IgD-negative memory B cell (primary cell): Measurements from ENCODE around the gene EPHA2. TPM values are rescaled to one million over a fixed set of nuclear protein-coding genes. Genes with fewer than 3 reads are reported as not detected.
"Not testable (repeated sequence)": the region's sequence is repeated elsewhere in the genome, so short reads cannot be mapped to it uniquely, and the experiment has no call there.

Experiments
- H3K27ac Mint-ChIP-seq, 3 donors: one replicate each; pipeline ENCODE4 v1.8.0; 2020 to 2022; ENCODE audit warnings: mild to moderate bottlenecking in 3 of 3, mixed read lengths in 3 of 3, moderate library complexity in 1 of 3
- H3K27me3 Mint-ChIP-seq: one replicate; pipeline ENCODE4 v1.8.0; 2021; ENCODE audit warnings: mixed read lengths
- H3K36me3 Mint-ChIP-seq: one replicate; pipeline ENCODE4 v1.8.0; 2020; ENCODE audit warnings: mild to moderate bottlenecking, mixed read lengths
- H3K4me1 Mint-ChIP-seq, 3 donors: one replicate each; pipeline ENCODE4 v1.8.0; 2020 to 2022; ENCODE audit warnings: mixed read lengths in 3 of 3, mild to moderate bottlenecking in 1 of 3
- H3K4me3 Mint-ChIP-seq, 4 donors: one replicate each; pipeline ENCODE4 v1.8.0; 2020 to 2022; ENCODE audit warnings: mild to moderate bottlenecking in 4 of 4, mixed read lengths in 4 of 4, moderate library complexity in 3 of 4
- H3K9me3 Mint-ChIP-seq, 3 donors: one replicate each; pipeline ENCODE4 v1.8.0; 2020 to 2021; ENCODE audit warnings: mixed read lengths in 3 of 3, mild to moderate bottlenecking in 1 of 3
- polyA plus RNA-seq: library from polyadenylated mRNA; unstranded; fragments of 300-500 nt; fragmentation: Illumina TruSeq; gene quantifications from one replicate; pipeline ENCODE4 v1.2.3, GENCODE V29; 2021

The EPHA2 gene
- polyA plus RNA-seq, result not detected

- Mint-ChIP-seq H3K27me3 (peaks cover 32% of the 10 kb centered on the region), H3K9me3 (no peaks in the 10 kb centered on the region), H3K4me3 (peak within 1 kb of the TSS; percentile 35 to 92 (median 80)), H3K4me1 (peaks cover 0 to 14% (median 6%) of the 10 kb centered on the region in 3 donors), H3K36me3 (no peaks in the 10 kb centered on the region), H3K27ac (no peak within 1 kb of the TSS)
Observed at GRCh38 chr1:16155537-16156410, at the start of gene EPHA2. Gene EPHA2, minus strand, starts transcription at chr1:16156069. Its CDS starts 137 bp downstream, at chr1:16155932.

GRCh38 chr1:16205334-16205671, 49.4 kb upstream of the EPHA2 start:
- H3K4me1 Mint-ChIP-seq, result peaks cover 0 to 9% (median 7%) of the 10 kb centered on the region in 3 donors
- H3K9me3 Mint-ChIP-seq, result no peaks in the 10 kb centered on the region
- no peak overlapping the region for H3K27ac Mint-ChIP-seq
- H3K27me3 Mint-ChIP-seq, result no peaks in the 10 kb centered on the region
- no peaks in the 10 kb centered on the region for H3K36me3 Mint-ChIP-seq
- H3K4me3 Mint-ChIP-seq, result peak overlapping the region in 1 of 4 donors; percentile 50

GRCh38 chr1:16204634-16205333, 48.9 kb upstream of the EPHA2 start:
- no peaks in the 10 kb centered on the region for H3K36me3 Mint-ChIP-seq
- H3K9me3 Mint-ChIP-seq, result no peaks in the 10 kb centered on the region
- no peaks in the 10 kb centered on the region for H3K27me3 Mint-ChIP-seq
- H3K4me3 Mint-ChIP-seq, result peak overlapping the region in 2 of 4 donors; percentile 4 to 42
- H3K4me1 Mint-ChIP-seq, result peaks cover 0 to 9% (median 9%) of the 10 kb centered on the region in 3 donors
- peak overlapping the region in 1 of 3 donors; percentile 90 for H3K27ac Mint-ChIP-seq

- no peak overlapping the region for H3K27ac Mint-ChIP-seq
- H3K4me1 Mint-ChIP-seq, result peaks cover 0 to 9% (median 9%) of the 10 kb centered on the region in 3 donors
- peak overlapping the region in 2 of 4 donors; percentile 4 to 42 for H3K4me3 Mint-ChIP-seq
- H3K36me3 Mint-ChIP-seq, result no peaks in the 10 kb centered on the region
- H3K27me3 Mint-ChIP-seq, result no peaks in the 10 kb centered on the region
- H3K9me3 Mint-ChIP-seq, result no peaks in the 10 kb centered on the region
Observed at GRCh38 chr1:16204216-16204615, 48.3 kb upstream of the EPHA2 start.

GRCh38 chr1:16203550-16203949, 47.7 kb upstream of the EPHA2 start:
- H3K9me3 Mint-ChIP-seq, result no peaks in the 10 kb centered on the region
- H3K27me3 Mint-ChIP-seq, result no peaks in the 10 kb centered on the region
- peak overlapping the region in 1 of 3 donors; percentile 7 for H3K27ac Mint-ChIP-seq
- H3K4me3 Mint-ChIP-seq, result no peak overlapping the region
- no peaks in the 10 kb centered on the region for H3K36me3 Mint-ChIP-seq
- H3K4me1 Mint-ChIP-seq, result peaks cover 0 to 10% (median 9%) of the 10 kb centered on the region in 3 donors

- peaks cover 0 to 10% (median 9%) of the 10 kb centered on the region in 3 donors for H3K4me1 Mint-ChIP-seq
- H3K36me3 Mint-ChIP-seq, result peaks cover under 1% of the 10 kb centered on the region
- H3K27ac Mint-ChIP-seq, result no peak overlapping the region
Observed at GRCh38 chr1:16202281-16203210, 46.7 kb upstream of the EPHA2 start.

GRCh38 chr1:16199700-16200099, 43.8 kb upstream of the EPHA2 start:
- peak overlapping the region in 1 of 3 donors; percentile 83 for H3K27ac Mint-ChIP-seq
- no peaks in the 10 kb centered on the region for H3K9me3 Mint-ChIP-seq
- H3K4me1 Mint-ChIP-seq, result peaks cover 0 to 7% (median 5%) of the 10 kb centered on the region in 3 donors
- no peak overlapping the region for H3K4me3 Mint-ChIP-seq
- peaks cover 4% of the 10 kb centered on the region for H3K36me3 Mint-ChIP-seq
- no peaks in the 10 kb centered on the region for H3K27me3 Mint-ChIP-seq

More at GRCh38 chr1:16202281-16203210, 46.7 kb upstream of the EPHA2 start:
- Mint-ChIP-seq H3K4me3 (no peak overlapping the region), H3K27me3 (no peaks in the 10 kb centered on the region), H3K9me3 (no peaks in the 10 kb centered on the region)

- peaks cover 0 to 7% (median 5%) of the 10 kb centered on the region in 3 donors for H3K4me1 Mint-ChIP-seq
- H3K36me3 Mint-ChIP-seq, result peaks cover 4% of the 10 kb centered on the region
- no peak overlapping the region for H3K4me3 Mint-ChIP-seq
- H3K27ac Mint-ChIP-seq, result no peak overlapping the region
- no peaks in the 10 kb centered on the region for H3K9me3 Mint-ChIP-seq
- H3K27me3 Mint-ChIP-seq, result no peaks in the 10 kb centered on the region
Observed at GRCh38 chr1:16199157-16199501, 43.3 kb upstream of the EPHA2 start.

GRCh38 chr1:16198444-16199156, 42.7 kb upstream of the EPHA2 start:
- H3K27ac Mint-ChIP-seq, result no peak overlapping the region
- peaks cover 4% of the 10 kb centered on the region for H3K36me3 Mint-ChIP-seq
- no peaks in the 10 kb centered on the region for H3K27me3 Mint-ChIP-seq
- H3K4me1 Mint-ChIP-seq, result peaks cover 0 to 6% (median 4%) of the 10 kb centered on the region in 3 donors
- H3K9me3 Mint-ChIP-seq, result no peaks in the 10 kb centered on the region
- H3K4me3 Mint-ChIP-seq, result no peak overlapping the region

- H3K27ac Mint-ChIP-seq, result no peak overlapping the region
- peaks cover 4% of the 10 kb centered on the region for H3K36me3 Mint-ChIP-seq
- no peak overlapping the region for H3K4me3 Mint-ChIP-seq
- H3K9me3 Mint-ChIP-seq, result no peaks in the 10 kb centered on the region
- H3K27me3 Mint-ChIP-seq, result no peaks in the 10 kb centered on the region
- H3K4me1 Mint-ChIP-seq, result peaks cover 0 to 3% (median 0%) of the 10 kb centered on the region in 3 donors
Observed at GRCh38 chr1:16196874-16197273, 41.0 kb upstream of the EPHA2 start.

GRCh38 chr1:16196139-16196538, 40.3 kb upstream of the EPHA2 start:
- not testable (repeated sequence) for H3K9me3 Mint-ChIP-seq, H3K36me3 Mint-ChIP-seq, H3K27me3 Mint-ChIP-seq, H3K4me3 Mint-ChIP-seq, H3K4me1 Mint-ChIP-seq, H3K27ac Mint-ChIP-seq

GRCh38 chr1:16195518-16195905, 39.6 kb upstream of the EPHA2 start:
- peaks cover 0 to 3% (median 0%) of the 10 kb centered on the region in 3 donors for H3K4me1 Mint-ChIP-seq
- H3K4me3 Mint-ChIP-seq, result no peak overlapping the region
- H3K27ac Mint-ChIP-seq, result no peak overlapping the region
- H3K27me3 Mint-ChIP-seq, result peaks cover 3% of the 10 kb centered on the region
- H3K9me3 Mint-ChIP-seq, result no peaks in the 10 kb centered on the region
- peaks cover 4% of the 10 kb centered on the region for H3K36me3 Mint-ChIP-seq

- Mint-ChIP-seq H3K36me3 (no peaks in the 10 kb centered on the region), H3K27ac (no peak overlapping the region), H3K27me3 (peaks cover 9% of the 10 kb centered on the region), H3K4me1 (no peaks in the 10 kb centered on the region), H3K9me3 (no peaks in the 10 kb centered on the region), H3K4me3 (no peak overlapping the region)
Observed at GRCh38 chr1:16191916-16192546, 36.2 kb upstream of the EPHA2 start.

- Mint-ChIP-seq H3K9me3 (no peaks in the 10 kb centered on the region), H3K36me3 (no peaks in the 10 kb centered on the region), H3K4me1 (no peaks in the 10 kb centered on the region), H3K27ac (no peak overlapping the region), H3K27me3 (peaks cover 9% of the 10 kb centered on the region), H3K4me3 (no peak overlapping the region)
Observed at GRCh38 chr1:16191309-16191708, 35.4 kb upstream of the EPHA2 start.
